ENCODE measurements around the gene HECTD4.

GRCh38 chr12:112183141-112184021, 198.8 kb downstream of the HECTD4 start:
- TF ChIP-seq CTCF (IDR thresholded peaks at IDR 0.05; ENCODE audit: low read depth, low read length, missing input control) (no peak), REST (IDR thresholded peaks at IDR 0.05) (no peak), RAD21 (IDR thresholded peaks at IDR 0.05) (no peak), MAX (IDR thresholded peaks at IDR 0.05) (no peak), JUND (IDR thresholded peaks at IDR 0.05) (no peak)

Measured in liver (tissue), 3 donors.